HG02588 (cell line): ENCODE data around the gene PHF19.
A peak's percentile ranks its signal among the peaks of the same experiment; 100 is the strongest.

Source experiments
- ATAC-seq: cut with Tn5 transposase; IDR thresholded peaks from one replicate; pipeline ENCODE4 v1.9.1; 2021; ENCODE audit warnings: mild to moderate bottlenecking, moderate library complexity; ENCODE audit not compliant: unreplicated experiment

PHF19 gene

DNA sequence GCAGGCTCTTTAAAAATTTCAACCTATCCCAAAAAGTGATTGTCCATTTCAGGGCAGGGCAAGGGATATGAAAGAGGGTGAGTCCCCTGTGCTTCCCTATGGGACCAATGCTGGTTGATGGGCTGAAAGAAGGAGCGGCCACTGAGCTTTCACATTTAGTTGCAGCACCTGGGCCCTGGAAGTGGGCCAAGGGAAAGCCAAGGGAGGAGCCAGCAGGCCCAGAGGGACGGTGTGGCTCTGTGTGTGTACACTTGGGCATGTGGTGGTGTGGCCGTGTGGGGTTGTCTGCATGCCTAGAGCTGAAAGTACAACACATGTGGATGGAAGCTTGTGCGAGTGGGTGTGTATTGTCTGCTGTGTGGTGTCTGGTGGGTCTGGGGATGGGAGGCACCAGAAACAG, 20.3 kb downstream of the PHF19 start:
- no peak for ATAC-seq

DNA sequence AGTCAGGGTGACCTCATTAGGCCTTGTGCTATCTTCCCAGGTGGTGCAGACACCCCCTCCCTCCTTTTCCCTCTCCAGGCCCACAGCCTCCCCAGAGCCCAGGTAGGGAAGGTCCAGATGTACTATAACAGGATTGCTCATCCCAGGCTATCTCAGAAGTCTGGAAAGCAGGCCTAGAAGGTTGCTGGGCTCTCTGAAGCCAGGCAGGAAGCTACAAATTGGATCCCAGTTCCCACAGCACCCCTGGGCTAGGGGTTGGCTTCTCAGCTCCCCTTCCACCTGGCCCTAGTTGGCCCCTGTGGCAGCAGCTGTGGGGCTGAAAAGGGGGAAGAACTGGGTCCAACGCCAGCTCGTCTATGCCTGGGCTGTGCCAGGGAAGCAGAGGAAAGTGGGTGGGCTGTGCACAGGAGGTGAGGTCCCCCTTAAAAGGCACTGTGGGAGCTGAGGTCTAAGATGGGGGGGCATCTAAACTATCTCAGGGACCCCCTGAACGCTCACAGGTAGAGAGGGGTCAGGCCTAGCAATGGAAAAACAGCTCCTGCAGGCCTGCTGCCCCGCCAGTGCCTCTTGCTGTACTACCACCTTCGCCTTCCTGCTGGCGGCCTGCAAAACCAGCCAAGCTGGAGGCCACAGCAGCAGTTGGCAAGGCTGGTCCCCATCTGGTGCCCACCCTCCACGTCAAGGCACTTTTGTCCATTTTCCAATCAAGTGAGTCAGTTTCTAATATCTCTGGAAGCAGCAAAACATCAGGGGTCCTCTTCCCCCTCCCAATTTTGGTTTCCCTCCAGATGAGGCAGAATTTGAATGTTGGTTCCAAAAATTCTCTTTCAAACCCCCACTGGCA, 20.9 kb downstream of the PHF19 start:
- no peak for ATAC-seq

DNA sequence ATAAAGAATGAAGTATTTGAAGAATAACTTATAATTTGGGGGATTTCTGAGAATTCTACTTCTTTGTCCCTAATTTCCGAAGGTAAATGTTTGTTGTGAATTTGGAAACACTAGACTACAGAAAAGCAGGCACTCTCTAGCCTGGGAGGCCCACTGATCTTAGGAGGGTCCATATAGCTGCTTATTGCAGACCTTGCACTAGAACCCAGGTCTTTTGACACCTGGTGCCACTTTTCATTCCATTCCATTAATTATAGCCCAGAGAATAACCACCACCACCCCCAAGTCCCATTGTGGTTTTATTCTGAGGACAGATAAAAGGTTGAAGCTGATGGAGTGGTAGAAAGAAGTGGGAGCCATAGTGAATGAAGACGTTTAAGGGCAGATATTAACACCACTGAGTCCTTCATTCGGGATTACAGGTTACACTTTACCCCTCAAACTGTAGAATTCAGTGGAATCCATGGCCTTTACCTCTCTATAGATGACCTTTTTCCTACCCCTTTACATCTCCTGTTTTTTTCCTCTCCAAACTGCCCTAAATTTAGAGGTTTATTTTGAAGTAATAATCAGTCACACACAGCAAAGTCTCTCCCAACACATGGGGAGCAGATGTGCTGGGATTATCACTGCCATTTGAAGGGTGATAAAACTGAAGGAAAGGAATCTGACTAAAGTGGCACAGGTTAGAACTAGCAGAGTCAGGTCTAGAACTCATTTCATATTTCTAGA, 22.2 kb downstream of the PHF19 start:
- ATAC-seq: no peak

DNA sequence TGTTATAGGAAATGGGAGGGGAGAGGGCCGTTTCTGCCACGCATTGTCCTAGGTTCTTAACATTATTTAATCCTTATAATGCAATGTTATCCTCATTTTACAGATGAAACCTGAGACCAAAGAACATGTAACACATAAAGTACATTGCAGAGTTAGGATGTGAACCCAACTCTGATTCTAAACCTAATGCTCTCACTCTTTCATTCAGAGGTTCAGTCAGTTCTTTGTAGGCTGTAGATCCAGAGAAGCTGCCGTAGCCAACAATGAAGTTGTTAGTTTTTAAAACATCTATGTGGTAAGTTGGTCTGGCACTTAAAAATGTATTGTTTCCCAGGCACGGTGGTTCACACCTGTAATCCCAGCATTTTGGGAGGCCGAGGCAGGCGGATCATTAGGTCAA, 23.8 kb downstream of the PHF19 start:
- no peak for ATAC-seq

DNA sequence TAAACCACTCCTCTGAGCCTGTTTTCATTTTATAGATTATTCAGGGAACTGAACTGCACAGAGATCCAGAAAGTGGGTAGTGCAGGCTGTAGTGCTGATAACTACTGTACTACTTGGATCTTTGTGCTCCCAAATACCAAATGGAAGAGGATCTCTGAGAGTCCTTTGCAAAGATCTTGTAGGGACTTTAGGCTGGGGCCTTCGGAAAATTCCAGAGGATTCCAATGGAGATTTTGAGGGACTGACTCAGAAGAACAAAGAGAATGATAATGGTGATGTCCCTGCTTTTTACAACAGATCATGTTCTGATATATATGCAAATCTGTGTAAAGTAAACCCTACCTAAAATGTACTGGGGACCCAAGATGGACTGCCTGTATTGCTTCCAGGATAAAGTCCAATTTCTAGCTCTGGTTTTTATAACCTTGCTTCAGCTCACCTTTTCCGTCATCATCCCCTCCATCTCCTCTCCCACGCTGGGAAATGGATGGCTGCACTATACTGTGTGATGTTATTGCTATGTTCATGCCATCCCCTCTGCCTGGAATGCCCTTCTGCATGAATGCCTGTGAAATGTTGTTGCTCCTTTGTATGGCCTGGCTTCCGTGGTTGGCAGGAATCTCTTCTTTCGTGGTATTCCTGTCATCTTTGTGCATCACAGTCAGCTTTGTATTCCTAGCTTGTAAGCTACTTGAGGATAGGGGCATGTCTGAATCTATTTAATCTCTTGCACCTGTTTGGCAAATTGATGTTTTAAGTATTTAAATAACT, 24.6 kb downstream of the PHF19 start:
- ATAC-seq: no peak

DNA sequence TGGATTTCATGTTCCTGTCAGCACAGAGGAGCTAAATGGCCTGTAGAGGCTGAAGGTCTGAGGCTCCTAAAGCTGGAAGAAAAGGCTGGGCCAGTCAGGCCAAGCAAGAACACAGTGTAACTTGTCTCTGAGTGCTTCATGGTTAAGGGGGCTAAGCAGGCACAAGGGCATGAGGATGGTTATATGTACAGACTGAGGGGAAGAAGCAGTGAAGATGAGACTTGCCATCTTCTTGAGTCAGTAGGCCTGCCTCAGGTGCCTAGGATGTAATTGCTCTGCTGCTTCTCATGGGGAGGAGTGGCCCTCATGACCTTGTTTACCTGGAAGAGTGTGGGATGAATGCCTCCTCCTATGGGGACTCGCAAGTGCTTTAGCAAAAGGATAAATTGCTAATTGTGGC, 25.5 kb downstream of the PHF19 start:
- no peak for ATAC-seq

DNA sequence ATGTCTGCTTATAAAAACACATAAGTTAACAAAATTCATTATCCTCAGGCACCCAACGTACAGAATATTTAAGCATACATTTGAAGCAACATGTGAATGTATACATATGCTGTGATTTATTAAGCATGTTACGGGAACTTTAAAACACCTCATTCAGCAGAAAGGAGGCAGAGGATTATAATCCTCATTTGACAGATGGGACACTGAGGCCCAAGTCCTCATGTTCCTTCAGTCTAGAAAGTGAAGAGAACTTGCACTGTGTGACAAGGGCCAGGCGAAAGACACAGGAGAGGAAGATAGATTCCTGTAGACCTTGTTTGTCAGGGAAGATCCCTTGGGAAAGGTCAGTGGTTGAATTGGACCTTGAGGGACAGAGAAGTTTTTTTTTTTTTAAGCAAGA, 26.7 kb downstream of the PHF19 start:
- ATAC-seq: no peak

DNA sequence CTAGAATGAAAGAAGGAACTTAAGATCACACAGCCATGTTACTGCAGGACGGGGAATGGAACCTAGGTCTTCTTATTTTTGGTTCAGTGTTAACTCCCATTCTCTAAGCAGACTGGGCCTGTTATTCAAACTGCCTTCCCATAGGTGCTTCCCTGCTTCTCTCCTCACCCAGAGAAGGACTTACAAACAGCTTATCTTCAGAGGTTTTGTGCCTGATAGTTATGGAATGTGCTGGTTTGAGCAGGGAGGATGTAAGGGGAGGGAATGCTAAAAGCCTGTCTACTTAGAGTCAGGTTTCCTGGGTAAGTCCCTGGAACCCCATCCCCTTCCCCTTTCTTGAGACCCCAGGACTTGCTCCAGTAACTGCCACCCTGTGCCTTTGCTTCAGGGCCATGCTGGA, 30.1 kb downstream of the PHF19 start:
- no peak for ATAC-seq

DNA sequence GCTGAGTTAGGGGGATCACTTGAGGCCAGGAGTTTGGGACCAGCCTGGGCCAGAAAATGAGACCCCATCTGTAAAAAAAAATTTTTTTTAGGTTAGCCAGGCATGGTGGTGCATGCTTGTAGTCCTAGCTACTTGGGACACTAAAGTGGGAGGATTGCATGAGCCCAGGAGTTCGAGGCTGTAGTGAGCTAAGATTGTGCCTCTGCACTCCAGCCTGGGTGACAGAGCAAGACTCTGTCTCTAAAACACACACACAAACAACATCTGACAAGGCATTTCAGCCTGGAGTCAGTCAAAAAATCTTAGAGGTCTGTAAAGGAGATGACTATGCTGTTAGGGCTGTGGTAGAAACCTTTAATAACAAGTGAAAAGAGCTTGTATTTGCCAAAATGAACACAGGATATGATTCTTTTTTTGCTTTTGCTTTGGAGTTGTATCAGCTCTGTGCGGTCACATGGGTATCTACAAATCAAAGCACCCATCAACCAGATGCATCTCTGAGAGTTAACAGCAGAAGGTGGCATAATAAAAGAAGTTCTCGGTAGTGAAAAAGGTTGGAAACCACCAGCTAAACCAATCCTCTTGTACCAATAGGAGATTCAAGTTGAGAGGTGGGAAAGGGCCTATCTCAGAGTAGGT, 30.6 kb downstream of the PHF19 start:
- ATAC-seq: no peak

DNA sequence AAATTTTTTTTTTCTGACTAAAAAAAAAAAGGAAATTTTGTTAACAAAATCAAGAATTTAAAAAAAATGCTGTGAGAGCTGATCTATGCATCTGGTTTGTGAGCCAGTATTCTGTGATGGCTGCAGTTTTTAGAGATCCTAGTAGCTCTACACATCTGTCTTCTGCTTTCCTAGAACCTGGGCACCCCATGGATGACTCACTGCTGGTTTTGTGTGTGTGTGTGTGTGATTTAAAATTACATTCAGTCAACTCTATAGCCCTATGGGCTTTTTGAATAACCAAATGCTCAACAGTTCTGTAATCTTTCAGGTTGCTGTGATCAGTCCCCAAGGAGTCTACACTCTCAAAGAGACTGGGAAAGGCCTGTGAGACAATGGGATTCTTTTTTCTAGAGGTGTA, 31.7 kb downstream of the PHF19 start:
- ATAC-seq: no peak

DNA sequence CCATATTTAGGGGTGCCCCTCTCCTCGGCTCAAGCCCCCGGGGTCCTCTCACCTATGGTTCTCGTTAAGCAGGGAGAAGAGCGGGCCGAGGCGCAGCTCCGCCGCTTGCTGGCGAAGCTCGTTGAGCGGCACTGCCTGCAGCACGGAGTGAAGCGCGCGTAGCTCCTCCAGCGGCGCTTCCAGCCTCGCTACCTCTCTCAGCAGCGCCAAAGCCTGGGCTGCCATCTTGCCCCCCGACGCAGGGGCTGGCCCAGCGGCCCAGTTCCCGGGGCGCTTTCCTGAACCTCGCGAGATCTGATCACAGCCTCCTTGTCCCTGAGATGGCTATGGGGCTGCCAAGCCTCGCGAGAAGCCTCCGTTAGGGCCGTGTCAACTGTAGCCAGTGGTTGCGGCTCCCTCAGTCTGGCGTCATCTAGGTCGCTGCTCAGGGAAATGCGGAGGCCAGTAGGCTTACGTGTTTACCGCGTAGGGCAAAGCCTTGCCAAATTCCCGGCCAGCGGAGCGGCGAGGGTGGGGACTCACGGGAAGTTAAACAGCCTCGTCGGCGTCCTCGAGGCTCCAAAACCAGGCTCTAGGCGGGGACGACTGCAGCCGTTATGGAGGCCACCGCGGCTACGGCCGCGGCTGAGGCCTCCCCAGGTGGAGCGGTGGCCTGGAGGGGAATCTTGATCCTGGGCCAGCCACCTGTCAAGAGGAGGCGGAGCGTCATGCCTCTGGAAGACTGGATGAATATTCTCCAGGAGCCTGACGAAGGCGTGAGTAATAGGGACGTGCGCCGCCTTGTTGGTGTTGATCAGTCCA, 34.1 kb downstream of the PHF19 start, which contains the start of gene PSMD5:
Gene PSMD5 (minus strand): TSS at position 238 of the 801 bp plus-strand sequence. CDS start 13 bp downstream, at position 225.
- ATAC-seq: peak; percentile 98

DNA sequence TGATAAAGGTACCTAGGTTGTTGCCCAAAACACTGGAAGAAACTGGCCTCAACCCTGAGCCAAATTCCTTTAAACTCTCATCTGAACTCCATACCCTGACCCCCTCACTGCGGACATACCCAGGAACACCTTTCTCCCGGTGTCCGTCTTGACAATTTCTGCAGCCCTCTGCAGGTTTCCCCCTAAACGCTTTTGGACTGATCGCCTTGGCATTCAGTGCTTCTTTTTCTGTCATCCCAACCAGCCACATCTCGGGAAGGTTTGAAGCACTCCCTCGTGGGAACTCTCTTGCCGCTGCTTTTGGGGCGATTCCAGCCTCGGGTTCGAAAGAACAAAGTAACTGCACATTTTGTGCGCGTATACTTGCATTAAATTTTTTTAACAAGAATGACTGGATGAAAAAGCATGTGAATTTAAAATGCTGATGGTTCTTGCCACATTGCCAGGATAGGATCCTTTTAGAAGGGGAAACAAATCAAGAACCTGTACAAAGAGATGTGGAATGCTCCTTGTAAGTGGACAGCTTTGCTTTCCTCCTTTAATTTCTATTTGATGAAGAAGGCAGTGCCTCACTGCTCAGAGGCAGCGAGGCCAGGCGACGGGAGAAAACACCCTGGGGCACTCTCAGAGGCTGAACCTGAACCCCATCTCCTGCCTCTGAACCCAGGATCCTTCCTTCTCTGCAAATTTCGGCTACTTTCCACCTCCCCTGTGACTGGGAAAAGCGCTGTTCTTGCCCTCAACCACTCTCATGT, 34.9 kb downstream of the PHF19 start:
- ATAC-seq: no peak

DNA sequence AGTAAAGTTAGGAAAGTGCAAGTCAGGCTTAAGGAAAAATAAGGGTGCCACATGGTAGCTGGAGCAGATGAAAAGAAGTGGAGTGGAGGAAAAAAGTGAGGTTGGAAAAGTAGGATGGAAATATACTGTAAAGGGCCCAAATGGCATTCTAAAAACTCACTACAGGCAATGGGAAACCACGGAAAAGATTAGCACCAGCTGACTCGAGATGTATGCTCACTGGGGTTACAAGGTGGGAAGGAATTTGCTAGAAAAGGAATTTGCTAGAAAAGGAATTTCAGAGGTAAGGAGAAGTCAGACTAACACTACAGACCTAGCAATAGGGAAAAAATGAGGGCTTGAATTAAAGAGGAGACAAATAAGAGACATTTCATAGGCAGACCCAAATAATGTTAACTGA, 37.8 kb downstream of the PHF19 start:
- ATAC-seq: no peak

DNA sequence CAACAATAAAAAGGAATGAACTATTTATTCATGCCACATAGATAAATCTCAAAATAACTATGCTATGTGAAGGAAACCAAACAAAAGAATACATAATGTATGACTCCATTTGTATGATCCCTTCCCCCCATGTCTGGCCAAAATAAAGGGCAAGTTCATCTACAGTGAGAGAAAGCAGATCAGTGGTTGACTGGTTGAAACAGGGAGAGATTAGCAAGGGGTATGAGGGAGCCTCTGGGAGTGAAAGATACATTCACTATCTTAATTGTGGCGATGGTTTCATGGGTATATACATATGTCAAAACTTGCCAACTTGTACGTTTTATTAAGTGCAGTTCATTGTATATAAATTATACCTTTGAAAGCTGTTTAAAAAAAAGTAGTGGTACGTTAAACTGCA, 39.1 kb downstream of the PHF19 start:
- ATAC-seq: no peak

DNA sequence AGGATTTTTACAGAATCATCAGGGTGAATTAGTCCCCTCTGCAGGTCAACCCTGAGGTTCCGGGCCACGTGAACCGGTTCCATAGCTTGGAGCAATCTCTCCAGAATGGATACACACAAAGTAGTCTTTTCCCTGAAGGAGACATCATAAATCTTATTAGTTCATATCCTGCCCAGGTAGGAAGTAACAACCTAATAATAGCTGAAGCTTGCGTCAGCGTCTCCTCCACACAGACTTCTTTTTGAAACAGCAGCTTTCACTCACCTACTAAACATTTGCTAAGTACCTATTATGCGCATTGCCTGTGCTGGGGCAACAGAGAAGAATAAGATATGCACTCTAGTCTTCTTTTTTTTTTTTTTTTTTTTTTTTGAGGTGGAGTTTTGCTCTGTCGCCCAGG, 43.7 kb downstream of the PHF19 start:
- no peak for ATAC-seq

DNA sequence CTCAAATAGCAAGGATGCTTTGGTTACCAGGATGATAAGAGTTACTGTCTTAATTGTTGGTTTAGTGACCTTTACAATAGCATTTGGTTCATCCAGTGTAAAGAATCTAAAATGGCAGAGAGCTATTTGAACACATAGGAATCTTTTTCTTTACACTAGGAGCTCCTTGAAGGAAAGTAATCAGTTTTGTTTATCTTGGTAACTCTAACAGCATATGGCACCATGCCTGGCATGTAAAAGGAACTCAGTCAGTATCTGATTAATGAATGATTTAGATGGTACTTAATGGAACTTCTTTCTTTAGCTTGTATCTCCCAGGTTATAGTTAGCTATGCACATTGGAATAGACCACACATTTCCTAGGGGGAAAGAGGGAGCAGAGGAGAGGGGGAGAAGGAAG, 44.2 kb downstream of the PHF19 start:
- no peak for ATAC-seq

DNA sequence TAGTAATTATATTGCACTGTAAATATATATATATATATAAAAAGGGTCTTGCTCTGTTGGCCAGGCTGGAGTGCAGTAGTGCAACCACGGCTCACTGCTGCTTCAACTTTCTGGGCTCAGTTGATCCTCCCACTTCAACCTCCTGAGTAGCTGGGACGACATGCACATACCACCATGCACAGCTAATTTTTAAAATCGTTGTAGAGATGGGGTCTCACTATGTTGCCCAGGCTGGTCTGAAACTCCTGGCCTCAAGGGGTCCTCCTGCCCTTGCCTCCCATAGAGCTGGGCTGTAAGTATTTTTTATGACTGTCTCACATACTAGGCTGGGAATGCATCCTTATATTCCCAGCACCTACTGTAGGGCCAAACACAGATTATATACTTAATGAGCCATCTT, 46.1 kb downstream of the PHF19 start:
- ATAC-seq: no peak

DNA sequence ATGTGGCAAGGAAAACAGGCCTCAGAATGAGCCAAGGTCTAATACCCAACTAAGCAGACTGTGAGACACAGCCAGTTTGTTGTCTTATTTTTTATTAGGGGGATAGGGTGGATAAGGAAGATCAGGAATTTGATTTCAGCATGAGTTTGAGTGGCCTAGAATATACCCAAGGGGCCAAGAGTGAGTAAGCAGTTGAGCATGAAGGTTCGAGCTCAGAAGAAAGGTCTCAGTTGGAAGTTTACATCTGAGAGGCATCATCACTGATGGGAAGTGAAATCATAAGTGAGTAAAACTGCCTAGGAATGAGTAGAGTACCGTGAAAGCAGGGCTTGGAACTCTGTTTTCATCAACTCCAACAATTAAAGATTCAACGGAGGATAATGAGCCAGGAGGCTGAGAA, 46.8 kb downstream of the PHF19 start:
- ATAC-seq: no peak

DNA sequence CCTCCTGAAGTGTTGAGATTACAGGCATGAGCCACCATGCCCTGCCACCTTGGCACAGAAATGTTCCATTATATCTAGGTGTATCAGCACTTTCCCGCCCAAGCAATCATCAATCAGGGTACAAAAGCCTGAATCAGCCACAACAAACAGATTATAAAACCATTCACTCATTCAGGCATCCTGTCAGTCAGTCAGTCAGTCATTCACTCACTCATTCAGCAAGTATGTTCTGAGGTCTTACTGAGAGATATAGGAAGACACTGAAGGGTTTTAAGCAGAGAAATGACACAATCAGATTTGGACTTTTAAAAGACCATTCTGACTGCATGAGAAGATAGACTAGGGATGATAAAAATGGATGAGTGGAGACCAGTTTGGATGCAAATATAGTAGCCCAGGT, 47.3 kb downstream of the PHF19 start:
- ATAC-seq: no peak

DNA sequence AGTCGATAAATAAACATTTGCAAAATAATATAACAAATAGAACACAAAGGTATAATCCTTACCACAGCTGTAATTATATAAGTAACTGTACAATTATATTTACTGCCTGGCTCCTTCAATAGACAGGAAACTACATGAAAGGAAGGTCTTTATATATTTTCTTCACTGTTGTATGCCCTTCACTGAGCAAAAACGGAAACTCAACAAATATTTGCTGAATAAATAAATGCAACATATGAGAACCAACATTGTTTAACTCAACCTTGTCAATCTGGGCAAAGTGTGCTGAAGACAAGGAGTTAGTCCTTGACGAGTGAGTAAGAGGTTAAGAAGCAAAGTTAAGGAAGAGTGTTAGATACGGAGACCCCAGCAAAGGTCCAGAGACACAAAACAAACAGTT, 56.9 kb downstream of the PHF19 start:
- no peak for ATAC-seq
